Ureter (tissue), 1 donor: Measurements from ENCODE around the gene CIT. TPM values are rescaled to one million over a fixed set of nuclear protein-coding genes. Genes with fewer than 3 reads are reported as not detected.

Experiments used
- DNase-seq: peaks from one replicate; pipeline ENCODE4 v3.0.0-alpha.2; 2020; ENCODE audit warnings: low spot score
- total RNA-seq: library from RNA; stranded (reverse); gene quantifications from one replicate; pipeline ENCODE4 v1.2.4, GENCODE V29; 2023
- donor health status: DM: yes; HTN: yes; CAD: no.

CIT gene
- total RNA-seq, 1 donor from 2014 or later, result 4.1 TPM

- no peak for DNase-seq
Observed at GRCh38 chr12:119859241-119859640, 17.9 kb downstream of the CIT start.

DNA sequence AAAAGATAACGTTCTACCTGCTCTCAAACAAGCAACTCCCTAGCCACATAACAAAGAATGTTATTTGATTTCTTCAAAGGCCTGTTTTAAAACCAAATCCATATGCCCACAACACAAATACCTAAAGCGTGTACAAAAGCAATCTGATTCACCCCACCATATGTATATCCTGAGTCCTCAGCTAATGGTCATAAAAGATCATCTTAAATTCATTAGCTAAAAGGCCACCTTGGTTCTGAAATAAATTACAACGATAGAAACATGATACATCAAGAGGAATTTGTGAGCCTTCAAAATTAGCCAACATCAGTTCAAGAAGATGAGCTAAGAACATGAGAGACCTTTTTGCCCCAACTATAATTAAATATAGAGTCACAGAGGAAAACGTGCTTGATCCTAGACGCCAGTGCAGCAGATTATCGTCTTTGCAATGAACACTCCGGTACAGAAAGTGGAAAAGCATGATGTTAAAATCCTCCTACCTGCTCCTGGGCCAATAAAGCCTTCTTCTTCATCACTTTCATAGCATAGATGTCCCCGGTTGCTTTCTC lies 20.0 kb downstream of the CIT start:
- no peak for DNase-seq

DNA sequence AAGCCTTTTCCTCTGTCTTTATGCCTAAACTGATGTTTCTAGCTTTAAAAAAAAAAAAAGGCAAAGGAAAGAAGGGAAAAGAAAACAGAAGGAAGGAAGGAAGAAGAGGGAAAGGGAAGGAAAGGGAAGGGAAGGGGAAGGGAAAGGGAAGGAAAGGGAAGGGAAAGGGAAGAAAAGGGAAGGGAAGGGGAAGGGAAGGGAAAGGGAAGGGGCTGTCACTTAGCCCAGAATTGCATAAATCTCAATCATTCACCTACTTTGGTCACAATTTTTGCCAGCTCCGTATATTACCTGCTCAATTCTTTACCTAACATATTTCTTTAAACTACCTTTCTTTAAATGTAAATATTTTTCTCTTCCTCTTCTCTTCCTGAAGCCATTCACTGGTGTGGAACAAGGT lies 26.8 kb downstream of the CIT start:
- no peak for DNase-seq

DNA sequence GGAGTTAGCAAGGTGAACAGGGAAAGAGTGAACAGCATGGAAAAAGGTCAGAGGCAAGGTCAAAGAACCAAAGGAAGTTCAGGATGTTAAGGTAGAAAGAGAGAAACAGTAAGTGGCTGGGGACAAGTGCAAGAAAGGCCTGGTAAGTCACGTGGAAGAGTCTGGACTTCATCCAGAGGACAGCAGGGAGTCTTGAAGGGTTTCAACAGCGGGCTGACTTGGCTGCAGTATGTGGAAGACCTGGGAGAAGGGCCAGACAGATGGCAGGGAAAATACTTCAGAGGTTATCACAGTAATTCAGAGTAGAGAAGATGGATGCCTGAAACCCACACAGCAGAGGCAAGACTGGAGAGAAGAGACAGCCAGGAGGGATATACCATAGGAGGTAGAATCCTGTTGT lies 34.0 kb downstream of the CIT start:
- DNase-seq, result no peak

- DNase-seq, result no peak
Observed at GRCh38 chr12:119842380-119842779, 34.7 kb downstream of the CIT start.

GRCh38 chr12:119841433-119842210 lies 35.5 kb downstream of the CIT start:
- no peak for DNase-seq

DNA sequence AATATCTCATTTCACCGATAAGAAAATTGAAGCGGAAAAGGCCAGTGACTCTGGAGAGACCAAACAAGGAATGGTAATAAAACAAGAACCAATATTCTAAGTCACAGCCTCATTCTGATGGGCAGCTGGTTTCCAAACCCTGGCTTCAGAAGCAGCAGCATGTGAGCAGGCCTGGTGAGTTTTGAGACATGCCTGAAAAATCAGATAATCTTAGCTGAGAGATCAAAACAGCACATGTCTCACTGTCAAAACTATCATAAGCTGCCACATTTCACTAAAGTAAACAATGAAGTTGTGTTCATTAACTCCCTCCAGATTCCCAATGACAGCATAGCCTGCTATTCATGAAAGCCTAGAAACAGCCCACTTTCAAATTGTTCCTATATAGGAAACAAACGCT lies 36.5 kb downstream of the CIT start:
- no peak for DNase-seq

DNA sequence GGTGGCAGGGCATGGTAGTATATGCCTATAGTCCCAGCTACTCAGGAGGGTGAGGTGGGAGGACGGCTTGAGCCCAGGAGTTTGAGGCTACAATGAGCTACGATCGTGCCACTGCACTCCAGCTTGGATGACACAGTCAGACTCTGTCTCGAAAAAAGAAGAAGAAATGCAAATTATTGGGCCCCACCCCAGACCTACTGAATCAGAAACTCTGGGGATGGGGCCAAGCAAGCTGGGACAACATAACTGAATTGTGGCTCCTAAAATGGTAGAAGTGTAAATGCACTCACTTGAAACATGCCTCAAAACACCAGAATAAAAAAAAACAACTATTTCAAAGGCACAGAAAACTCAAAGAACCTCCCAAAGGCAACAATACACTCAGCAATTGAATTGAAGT lies 37.0 kb downstream of the CIT start:
- no peak for DNase-seq

DNA sequence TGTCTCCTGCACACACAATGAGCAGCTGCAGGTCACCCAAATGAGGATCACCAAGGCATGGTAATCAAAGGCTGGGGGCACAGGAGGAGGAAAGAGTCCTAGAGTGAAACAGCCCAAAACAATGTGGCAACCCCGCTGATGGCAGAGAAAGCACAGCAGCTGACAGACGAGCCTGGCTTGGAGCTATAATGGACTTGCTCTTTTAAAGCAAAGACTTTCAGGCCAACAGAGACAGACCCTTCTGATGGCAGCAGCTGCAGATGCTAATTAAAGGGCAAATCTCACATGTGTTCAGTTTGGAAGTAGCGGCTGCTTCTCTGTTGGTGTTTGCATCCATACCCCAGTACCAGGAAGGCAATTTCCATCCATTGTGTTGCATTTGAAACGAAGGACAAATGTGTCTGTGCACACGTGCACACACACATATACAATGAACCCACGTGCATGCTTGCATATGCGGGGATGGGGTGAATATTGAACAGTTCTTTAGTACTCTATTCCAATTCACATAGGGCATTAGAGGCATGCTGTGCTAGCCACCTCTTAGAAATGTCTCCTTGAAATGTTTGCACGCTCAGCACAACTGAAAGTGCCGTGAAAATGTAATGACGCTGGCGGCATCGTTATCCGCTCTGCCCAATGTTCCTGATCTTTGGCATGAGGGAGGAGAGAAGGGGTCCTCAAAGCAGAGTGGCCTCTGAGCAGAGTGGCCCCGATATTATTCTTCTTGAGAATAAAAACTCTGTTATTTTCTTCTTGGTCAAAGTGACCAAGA lies 38.1 kb downstream of the CIT start:
- DNase-seq, result no peak

- DNase-seq, result no peak
Observed at GRCh38 chr12:119836781-119837180, 40.3 kb downstream of the CIT start.

GRCh38 chr12:119835068-119835467 lies 42.1 kb downstream of the CIT start:
- no peak for DNase-seq

GRCh38 chr12:119829439-119829838 lies 47.7 kb downstream of the CIT start:
- no peak for DNase-seq

GRCh38 chr12:119828300-119828699 lies 48.8 kb downstream of the CIT start:
- DNase-seq, result no peak

DNA sequence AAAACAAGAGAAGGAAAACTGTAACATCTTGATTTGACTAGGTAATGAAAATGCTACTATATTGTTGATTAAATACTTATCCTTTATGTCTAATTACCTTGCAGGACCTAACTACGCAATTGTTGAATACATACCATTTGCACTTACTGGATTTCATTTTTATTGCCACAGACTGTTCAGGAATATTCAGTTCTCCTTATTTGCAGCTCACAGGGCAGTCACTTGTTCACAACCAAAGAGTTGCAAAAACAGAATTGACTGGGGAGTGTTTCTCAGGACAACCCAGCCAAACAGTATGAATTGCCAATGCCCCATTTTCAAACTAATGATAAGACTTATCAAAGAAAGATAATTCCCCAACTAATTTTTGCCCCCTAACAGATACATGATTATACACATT lies 49.4 kb downstream of the CIT start:
- no peak for DNase-seq

GRCh38 chr12:119826661-119827445 lies 50.3 kb downstream of the CIT start:
- no peak for DNase-seq

DNA sequence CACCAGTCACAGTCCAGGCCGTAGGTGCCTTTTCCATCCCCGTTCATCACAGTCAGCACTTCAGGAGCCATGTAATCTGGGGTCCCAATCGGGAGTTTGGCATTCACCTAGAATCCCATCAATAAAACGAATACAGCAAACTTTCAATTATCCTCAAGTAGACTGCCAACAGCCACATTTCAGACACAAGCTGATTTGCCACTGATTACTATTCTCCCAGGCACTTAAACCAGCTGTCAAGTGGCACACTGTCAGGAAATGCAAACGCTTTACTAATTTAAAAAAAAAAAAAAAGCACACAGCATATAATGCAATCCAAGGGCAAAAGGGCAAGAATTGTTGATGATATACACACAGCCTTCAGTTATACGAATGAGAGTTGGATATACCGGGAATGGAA lies 51.9 kb downstream of the CIT start:
- no peak for DNase-seq

DNA sequence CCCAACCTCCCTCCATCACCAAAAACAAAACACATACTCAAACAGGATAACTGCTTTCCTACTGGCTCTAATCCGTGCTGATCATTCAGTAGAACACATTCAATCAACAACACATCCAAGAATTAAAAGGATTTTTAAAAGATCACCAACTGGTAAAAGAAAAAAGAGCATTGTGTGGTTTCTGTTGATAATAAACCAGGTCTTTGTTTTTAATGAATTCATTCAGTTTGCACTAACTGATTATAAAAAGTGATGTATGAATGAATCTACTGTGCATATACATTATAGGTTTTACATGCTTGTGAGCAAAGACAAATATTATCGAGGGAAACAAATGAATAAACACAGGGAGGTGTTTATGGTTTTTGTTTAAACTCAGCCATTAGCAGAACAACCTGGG lies 55.1 kb downstream of the CIT start:
- no peak for DNase-seq

DNA sequence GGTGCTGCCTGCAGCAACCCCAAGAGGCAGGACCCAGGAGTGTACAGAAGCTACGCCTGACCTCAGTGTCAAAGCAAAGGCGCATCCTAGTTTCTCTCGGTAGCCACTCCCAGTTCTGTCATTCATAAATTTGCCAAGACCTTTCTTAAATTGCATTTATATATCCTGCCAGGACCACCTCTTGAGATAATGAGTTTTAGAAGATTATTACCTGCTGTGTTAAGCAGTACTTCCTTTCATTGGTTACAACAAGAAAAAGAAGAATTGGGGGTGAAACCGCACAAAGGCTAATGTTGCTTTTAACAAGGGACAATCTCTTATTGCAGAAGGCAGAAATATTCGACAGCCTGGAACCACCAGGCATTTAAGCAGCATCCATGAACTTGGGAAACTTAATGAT lies 57.8 kb downstream of the CIT start:
- no peak for DNase-seq

GRCh38 chr12:119817546-119818343 lies 59.4 kb downstream of the CIT start:
- no peak for DNase-seq

DNA sequence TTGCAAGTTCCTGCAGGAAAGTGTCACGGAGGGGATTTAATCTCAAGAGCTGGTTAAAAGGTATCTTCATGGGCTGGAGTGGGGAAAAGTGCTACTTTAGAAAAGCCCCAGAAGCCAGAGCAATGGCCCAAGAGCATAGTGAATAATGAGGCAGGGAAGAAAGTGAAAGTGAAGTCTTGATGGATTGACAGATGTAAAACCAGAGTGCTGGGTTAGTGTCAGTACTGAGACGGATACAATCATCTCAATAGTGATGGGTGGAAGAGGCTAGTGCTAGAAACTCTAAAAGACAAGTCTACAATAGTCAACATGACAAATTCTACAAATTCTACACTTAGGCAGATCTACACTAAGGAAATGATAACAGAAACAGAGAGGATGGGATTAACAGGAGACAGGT lies 68.1 kb downstream of the CIT start:
- no peak for DNase-seq

DNA sequence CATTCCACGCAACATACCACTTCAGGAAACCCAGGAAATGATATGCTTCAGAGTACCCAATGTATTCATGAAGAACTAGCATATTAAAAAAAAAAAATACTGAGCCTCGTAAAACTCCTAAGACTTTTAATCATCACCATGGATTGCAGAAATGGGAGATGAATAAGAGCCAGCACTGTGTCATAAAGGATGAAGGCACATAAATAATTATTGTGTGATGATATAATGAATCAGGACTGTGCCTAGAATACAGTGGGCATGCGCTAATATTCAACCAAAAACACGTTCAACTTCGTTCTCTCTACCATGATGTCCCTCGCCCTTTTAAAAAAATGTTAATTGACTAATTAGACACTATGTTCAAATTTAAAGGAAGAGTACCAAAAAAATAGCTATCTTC lies 68.7 kb downstream of the CIT start:
- DNase-seq, result no peak
